Neural cell (in vitro differentiated cells): ENCODE measurements around the gene GPR25. TPM values are rescaled to one million over a fixed set of nuclear protein-coding genes. Genes with fewer than 3 reads are reported as not detected.

ENCODE experiments used
- H2AFZ ChIP-seq: fragments of 200-600, 300-800 bp; sonication (generic), shearing (Covaris generic); 2 replicates; pipeline ENCODE4 v1.6.0; 2014; ENCODE audit warnings: low read depth, mild to moderate bottlenecking, antibody characterized with exemption, low read length, moderate library complexity
- H3F3A ChIP-seq: fragments of 200-600 bp; shearing (Covaris generic); 2 replicates; pipeline ENCODE4 v1.6.1; 2016; ENCODE audit warnings: mild to moderate bottlenecking, moderate library complexity, mixed read lengths, antibody characterized with exemption, low read length; ENCODE audit not compliant: insufficient read depth, poor library complexity, severe bottlenecking
- H3K27ac ChIP-seq: fragments of 200-600, 300-800 bp; sonication (generic), shearing (Covaris generic); 2 replicates; pipeline ENCODE4 v1.5.1; 2014; ENCODE audit warnings: mild to moderate bottlenecking, low read length, moderate library complexity
- H3K27me3 ChIP-seq: fragments of 300-800, 200-600 bp; sonication (generic), shearing (Covaris generic); 2 replicates; pipeline ENCODE4 v1.6.0; 2014; ENCODE audit warnings: mild to moderate bottlenecking, low read depth, low read length, moderate library complexity; ENCODE audit not compliant: insufficient read depth
- H3K36me3 ChIP-seq: fragments of 300-800, 200-600 bp; sonication (generic), shearing (Covaris generic); 2 replicates; pipeline ENCODE4 v1.5.1; 2014; ENCODE audit warnings: mild to moderate bottlenecking, antibody characterized with exemption, low read length, moderate library complexity; ENCODE audit not compliant: insufficient read depth
- H3K4me2 ChIP-seq: fragments of 300-800, 200-600 bp; sonication (generic), shearing (Covaris generic); 2 replicates; pipeline ENCODE4 v1.6.0; 2014; ENCODE audit warnings: mild to moderate bottlenecking, low read length
- H3K4me3 ChIP-seq: fragments of 300-800, 200-600 bp; sonication (generic), shearing (Covaris generic); 2 replicates; pipeline ENCODE4 v1.5.1; 2014; ENCODE audit warnings: mild to moderate bottlenecking, low read length, moderate library complexity
- H3K79me2 ChIP-seq: fragments of 200-600 bp; shearing (Covaris generic); replicated peaks from 2 replicates; pipeline ENCODE4 v1.6.0; 2014; ENCODE audit warnings: mild to moderate bottlenecking, low read length, moderate library complexity; ENCODE audit not compliant: insufficient read depth
- H3K9ac ChIP-seq: fragments of 300-800, 200-600 bp; sonication (generic), shearing (Covaris generic); 2 replicates; pipeline ENCODE4 v1.6.1; 2016; ENCODE audit warnings: mild to moderate bottlenecking, low read length, mixed read lengths
- H3K9me2 ChIP-seq: fragments of 200-600 bp; shearing (Covaris generic); 2 replicates; pipeline ENCODE4 v1.6.1; 2016; ENCODE audit warnings: mild to moderate bottlenecking, low read length, mixed read lengths; ENCODE audit not compliant: insufficient read depth
- H3K9me3 ChIP-seq: fragments of 200-600, 300-800 bp; sonication (generic), shearing (Covaris generic); 2 replicates; pipeline ENCODE4 v1.6.1; 2016; ENCODE audit warnings: mild to moderate bottlenecking, mixed run types, low read length, moderate library complexity, mixed read lengths
- H4K20me1 ChIP-seq: fragments of 200-600 bp; shearing (Covaris generic); 2 replicates; pipeline ENCODE4 v1.6.1; 2016; ENCODE audit warnings: mild to moderate bottlenecking, mixed run types; ENCODE audit not compliant: insufficient read depth
- CTCF ChIP-seq: fragments of 450-650 bp; IDR thresholded peaks from 2 replicates; pipeline ENCODE4 v1.5.1; 2014; ENCODE audit warnings: antibody characterized with exemption, mild to moderate bottlenecking, moderate library complexity; ENCODE audit not compliant: poor library complexity, severe bottlenecking
- EP300 ChIP-seq: fragments of 450-650 bp; conservative IDR thresholded peaks from 2 replicates; pipeline ENCODE4 v1.6.1; 2014; ENCODE audit warnings: antibody characterized with exemption, mild to moderate bottlenecking, moderate library complexity; ENCODE audit not compliant: poor library complexity, severe bottlenecking
- EZH2 ChIP-seq: fragments of 200-600, 300-800 bp; shearing (Covaris generic), sonication (generic); IDR thresholded peaks from 2 replicates; pipeline ENCODE4 v1.6.1; 2014; ENCODE audit warnings: antibody characterized with exemption, low read length, borderline replicate concordance, mild to moderate bottlenecking; ENCODE audit not compliant: insufficient read depth, poor library complexity, severe bottlenecking
- MXI1 ChIP-seq: fragments of 450-650 bp; conservative IDR thresholded peaks from 2 replicates; pipeline ENCODE4 v1.6.1; 2014; ENCODE audit warnings: antibody characterized with exemption, mild to moderate bottlenecking; ENCODE audit not compliant: poor library complexity, severe bottlenecking
- POLR2AphosphoS5 ChIP-seq: IDR thresholded peaks from 2 replicates; pipeline ENCODE4 v1.6.1; 2012
- RAD21 ChIP-seq: fragments of 450-650 bp; conservative IDR thresholded peaks from 2 replicates; pipeline ENCODE4 v1.6.1; 2014; ENCODE audit warnings: antibody characterized with exemption, mild to moderate bottlenecking, moderate library complexity
- REST ChIP-seq: IDR thresholded peaks from 2 replicates; pipeline ENCODE4 v1.6.1; 2012; ENCODE audit warnings: borderline replicate concordance
- SMC3 ChIP-seq: fragments of 450-650 bp; conservative IDR thresholded peaks from 2 replicates; pipeline ENCODE4 v1.6.1; 2014; ENCODE audit warnings: antibody characterized with exemption, mild to moderate bottlenecking, moderate library complexity; ENCODE audit not compliant: poor library complexity
- TAF1 ChIP-seq: IDR thresholded peaks from 2 replicates; pipeline ENCODE4 v1.6.1; 2012; ENCODE audit warnings: low read depth
- polyA plus RNA-seq: library from polyadenylated mRNA; depleted of rRNA; stranded (reverse); fragments of >200 nt; gene quantifications from 2 replicates; pipeline ENCODE4 v1.2.3, GENCODE V29; 2014

GPR25 gene
- polyA plus RNA-seq, 1 donor from 2014 or later: not detected

GRCh38 chr1:200901796-200902444, 29.1 kb downstream of the GPR25 start:
- H3K79me2 ChIP-seq: no peaks in the 10 kb centered on the region
- no peak overlapping the region for H3K27ac ChIP-seq
- H3K27me3 ChIP-seq: no peaks in the 10 kb centered on the region
- no peak for TF ChIP-seq MXI1
- TF ChIP-seq CTCF: no peak
- no peak for TF ChIP-seq EZH2
- TF ChIP-seq TAF1: no peak
- no peak for TF ChIP-seq REST
- TF ChIP-seq POLR2AphosphoS5: no peak
- TF ChIP-seq RAD21: no peak
- TF ChIP-seq EP300: no peak
- no peaks in the 10 kb centered on the region for H3F3A ChIP-seq
- no peak overlapping the region for H2AFZ ChIP-seq
- H3K4me3 ChIP-seq: no peak overlapping the region
- no peaks in the 10 kb centered on the region for H3K36me3 ChIP-seq
- H3K4me2 ChIP-seq: no peak overlapping the region
- H3K9me2 ChIP-seq: no peaks in the 10 kb centered on the region
- H3K9me3 ChIP-seq: no peaks in the 10 kb centered on the region
- no peaks in the 10 kb centered on the region for H4K20me1 ChIP-seq
- no peak overlapping the region for H3K9ac ChIP-seq

GRCh38 chr1:200903793-200904192, 31.0 kb downstream of the GPR25 start:
- Histone ChIP-seq H3K9me3 (no peaks in the 10 kb centered on the region), H3K36me3 (no peaks in the 10 kb centered on the region), H3K79me2 (no peaks in the 10 kb centered on the region), H3K9me2 (no peaks in the 10 kb centered on the region), H2AFZ (no peak overlapping the region), H3K27me3 (no peaks in the 10 kb centered on the region), H3K27ac (no peak overlapping the region), H3K9ac (no peak overlapping the region), H3K4me3 (no peak overlapping the region), H3F3A (no peaks in the 10 kb centered on the region), H3K4me2 (no peak overlapping the region), H4K20me1 (no peaks in the 10 kb centered on the region)
- TF ChIP-seq RAD21: no peak
- TF ChIP-seq TAF1: no peak
- TF ChIP-seq SMC3: no peak
- TF ChIP-seq MXI1: no peak
- no peak for TF ChIP-seq REST
- no peak for TF ChIP-seq EZH2
- no peak for TF ChIP-seq CTCF
- no peak for TF ChIP-seq POLR2AphosphoS5
- TF ChIP-seq EP300: no peak
